WTC11 (cell line): ENCODE measurements around the gene MANF. TPM values are rescaled to one million over a fixed set of nuclear protein-coding genes. Genes with fewer than 3 reads are reported as not detected.
A peak's percentile ranks its signal among the peaks of the same experiment; 100 is the strongest.

Experiments
- ATF1 ChIP-seq: sonication (generic); formaldehyde crosslinking; IDR thresholded peaks from 2 replicates; pipeline ENCODE4 v1.8.1; 2023; ENCODE audit warnings: mild to moderate bottlenecking, moderate library complexity, missing genetic modification reagents
- CDX4 ChIP-seq: fragments of 250-450 bp; sonication (Bioruptor Pico); IDR thresholded peaks from 2 replicates; pipeline ENCODE4 v1.9.0; 2021; ENCODE audit warnings: moderate library complexity, mild to moderate bottlenecking, inconsistent platforms, borderline replicate concordance
- EMX1 ChIP-seq: fragments of 250-450 bp; sonication (Bioruptor Pico); IDR thresholded peaks from 2 replicates; pipeline ENCODE4 v1.8.0; 2021; ENCODE audit warnings: mild to moderate bottlenecking
- ERG ChIP-seq: fragments of 250-450 bp; sonication (Bioruptor Pico); IDR thresholded peaks from 2 replicates; pipeline ENCODE4 v1.8.0; 2021; ENCODE audit warnings: mild to moderate bottlenecking
- FOXK1 ChIP-seq: sonication (generic); formaldehyde crosslinking; IDR thresholded peaks from 2 replicates; pipeline ENCODE4 v1.8.0; 2022; ENCODE audit warnings: mild to moderate bottlenecking, moderate library complexity, missing genetic modification reagents
- GABPB1 ChIP-seq: sonication (generic); formaldehyde crosslinking; IDR thresholded peaks from 2 replicates; pipeline ENCODE4 v1.8.1; 2023; ENCODE audit warnings: mild to moderate bottlenecking, missing genetic modification reagents
- HMGXB4 ChIP-seq: sonication (generic); formaldehyde crosslinking; IDR thresholded peaks from 2 replicates; pipeline ENCODE4 v1.8.1; 2023; ENCODE audit warnings: mild to moderate bottlenecking, moderate library complexity, missing genetic modification reagents
- IRF2 ChIP-seq: sonication (generic); formaldehyde crosslinking; IDR thresholded peaks from 2 replicates; pipeline ENCODE4 v1.8.0; 2022; ENCODE audit warnings: low read depth, missing genetic modification reagents, borderline replicate concordance
- KAT7 ChIP-seq: sonication (generic); formaldehyde crosslinking; IDR thresholded peaks from 2 replicates; pipeline ENCODE4 v1.8.1; 2023; ENCODE audit warnings: missing genetic modification reagents, mild to moderate bottlenecking, borderline replicate concordance
- MLX ChIP-seq: sonication (generic); formaldehyde crosslinking; IDR thresholded peaks from 2 replicates; pipeline ENCODE4 v1.8.1; 2023; ENCODE audit warnings: mild to moderate bottlenecking, missing genetic modification reagents, moderate library complexity
- NFE2L1 ChIP-seq: sonication (generic); formaldehyde crosslinking; IDR thresholded peaks from 2 replicates; pipeline ENCODE4 v1.8.1; 2023; ENCODE audit warnings: missing genetic modification reagents
- TEAD4 ChIP-seq: sonication (generic); formaldehyde crosslinking; IDR thresholded peaks from 2 replicates; pipeline ENCODE4 v1.8.0; 2022; ENCODE audit warnings: mild to moderate bottlenecking, missing genetic modification reagents
- USF2 ChIP-seq: sonication (generic); formaldehyde crosslinking; IDR thresholded peaks from 2 replicates; pipeline ENCODE4 v1.8.1; 2023; ENCODE audit warnings: mild to moderate bottlenecking, missing genetic modification reagents, moderate library complexity
- ZBTB21 ChIP-seq: sonication (generic); formaldehyde crosslinking; IDR thresholded peaks from 2 replicates; pipeline ENCODE4 v1.8.1; 2023; ENCODE audit warnings: mild to moderate bottlenecking, missing genetic modification reagents, borderline replicate concordance
- ZNF416 ChIP-seq: fragments of 250-450 bp; sonication (Bioruptor Pico); IDR thresholded peaks from 2 replicates; pipeline ENCODE4 v1.9.0; 2021; ENCODE audit warnings: mild to moderate bottlenecking, inconsistent platforms
- ZNF671 ChIP-seq: fragments of 250-450 bp; sonication (Bioruptor Pico); IDR thresholded peaks from 2 replicates; pipeline ENCODE4 v1.8.0; 2021; ENCODE audit warnings: mild to moderate bottlenecking
- total RNA-seq: library from RNA; stranded (reverse); gene quantifications from 3 replicates; pipeline ENCODE4 v1.2.3, GENCODE V29; 2021
- TF ChIP-seq, protein P1 (sequence below): sonication (generic); formaldehyde crosslinking; IDR thresholded peaks from 2 replicates; pipeline ENCODE4 v1.8.0; 2022; ENCODE audit warnings: mild to moderate bottlenecking, missing genetic modification reagents
- TF ChIP-seq, protein P2 (sequence below): sonication (generic); formaldehyde crosslinking; IDR thresholded peaks from 2 replicates; pipeline ENCODE4 v1.8.0; 2022; ENCODE audit warnings: missing genetic modification reagents
- TF ChIP-seq, protein P3 (sequence below): fragments of 200-600 bp; IDR thresholded peaks from 2 replicates; pipeline ENCODE4 v1.8.0; 2022; ENCODE audit warnings: antibody characterized with exemption
- TF ChIP-seq, protein P4 (sequence below): sonication (generic); formaldehyde crosslinking; IDR thresholded peaks from 2 replicates; pipeline ENCODE4 v1.8.1; 2022; ENCODE audit warnings: missing genetic modification reagents, borderline replicate concordance

MANF gene
- total RNA-seq, 1 experiment from 2014 or later, result 121 TPM

DNA sequence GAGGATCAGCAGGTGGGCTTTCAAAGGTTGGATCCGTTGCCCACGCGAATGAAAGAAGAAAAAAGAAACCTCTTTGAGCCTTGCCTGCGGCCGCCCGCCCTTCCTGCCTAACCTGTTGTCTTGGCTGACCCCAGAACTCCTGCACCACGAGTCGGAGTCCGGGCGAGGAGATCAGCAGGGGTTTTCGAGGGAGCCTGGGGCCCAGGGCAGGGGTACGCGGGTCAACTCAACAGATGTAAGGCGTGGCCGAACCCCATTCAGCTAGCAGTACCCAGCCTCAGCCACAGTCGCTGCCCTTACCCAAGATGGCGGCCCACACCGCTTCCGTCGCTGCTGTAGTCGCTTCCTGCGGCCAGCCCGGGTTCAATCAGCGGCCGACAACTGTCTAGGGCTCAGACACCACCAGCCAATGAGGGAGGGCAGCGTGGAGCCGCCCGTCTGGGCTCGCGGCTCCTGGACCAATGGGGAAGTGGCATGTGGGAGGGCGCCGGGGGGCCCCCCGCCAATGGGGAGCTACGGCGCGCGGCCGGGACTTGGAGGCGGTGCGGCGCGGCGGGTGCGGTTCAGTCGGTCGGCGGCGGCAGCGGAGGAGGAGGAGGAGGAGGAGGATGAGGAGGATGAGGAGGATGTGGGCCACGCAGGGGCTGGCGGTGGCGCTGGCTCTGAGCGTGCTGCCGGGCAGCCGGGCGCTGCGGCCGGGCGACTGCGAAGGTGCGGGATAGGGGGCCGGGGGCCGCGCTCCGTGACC lies at the start of gene MANF (continued):
- no peak for TF ChIP-seq KAT7
- TF ChIP-seq MLX (CRISPR knock-in tag), result no peak
- peak; percentile 54; the same call in 1 of the 2 replicates for TF ChIP-seq HMGXB4 (CRISPR knock-in tag)
- no peak; the same call in 1 of the 2 replicates for TF ChIP-seq ZBTB21 (CRISPR knock-in tag)
- no peak for TF ChIP-seq ERG (CRISPR knock-in tag)
- TF ChIP-seq ZNF416 (CRISPR knock-in tag), result 0 out of 2 replicates have a peak, but pooled peaks have one; percentile 53
- no peak for TF ChIP-seq ATF1 (CRISPR knock-in tag)
- no peak for TF ChIP-seq FOXK1 (CRISPR knock-in tag)
- no peak for TF ChIP-seq EMX1 (CRISPR knock-in tag)
- no peak for TF ChIP-seq CDX4 (CRISPR knock-in tag)
- no peak for TF ChIP-seq ZNF671 (CRISPR knock-in tag)
- peak; percentile 29; the same call in 1 of the 2 replicates for TF ChIP-seq GABPB1 (CRISPR knock-in tag)
- no peak for TF ChIP-seq IRF2 (CRISPR knock-in tag)
- TF ChIP-seq, protein P1, sequence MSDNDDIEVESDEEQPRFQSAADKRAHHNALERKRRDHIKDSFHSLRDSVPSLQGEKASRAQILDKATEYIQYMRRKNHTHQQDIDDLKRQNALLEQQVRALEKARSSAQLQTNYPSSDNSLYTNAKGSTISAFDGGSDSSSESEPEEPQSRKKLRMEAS, result peak; percentile 77
- TF ChIP-seq, protein P2, sequence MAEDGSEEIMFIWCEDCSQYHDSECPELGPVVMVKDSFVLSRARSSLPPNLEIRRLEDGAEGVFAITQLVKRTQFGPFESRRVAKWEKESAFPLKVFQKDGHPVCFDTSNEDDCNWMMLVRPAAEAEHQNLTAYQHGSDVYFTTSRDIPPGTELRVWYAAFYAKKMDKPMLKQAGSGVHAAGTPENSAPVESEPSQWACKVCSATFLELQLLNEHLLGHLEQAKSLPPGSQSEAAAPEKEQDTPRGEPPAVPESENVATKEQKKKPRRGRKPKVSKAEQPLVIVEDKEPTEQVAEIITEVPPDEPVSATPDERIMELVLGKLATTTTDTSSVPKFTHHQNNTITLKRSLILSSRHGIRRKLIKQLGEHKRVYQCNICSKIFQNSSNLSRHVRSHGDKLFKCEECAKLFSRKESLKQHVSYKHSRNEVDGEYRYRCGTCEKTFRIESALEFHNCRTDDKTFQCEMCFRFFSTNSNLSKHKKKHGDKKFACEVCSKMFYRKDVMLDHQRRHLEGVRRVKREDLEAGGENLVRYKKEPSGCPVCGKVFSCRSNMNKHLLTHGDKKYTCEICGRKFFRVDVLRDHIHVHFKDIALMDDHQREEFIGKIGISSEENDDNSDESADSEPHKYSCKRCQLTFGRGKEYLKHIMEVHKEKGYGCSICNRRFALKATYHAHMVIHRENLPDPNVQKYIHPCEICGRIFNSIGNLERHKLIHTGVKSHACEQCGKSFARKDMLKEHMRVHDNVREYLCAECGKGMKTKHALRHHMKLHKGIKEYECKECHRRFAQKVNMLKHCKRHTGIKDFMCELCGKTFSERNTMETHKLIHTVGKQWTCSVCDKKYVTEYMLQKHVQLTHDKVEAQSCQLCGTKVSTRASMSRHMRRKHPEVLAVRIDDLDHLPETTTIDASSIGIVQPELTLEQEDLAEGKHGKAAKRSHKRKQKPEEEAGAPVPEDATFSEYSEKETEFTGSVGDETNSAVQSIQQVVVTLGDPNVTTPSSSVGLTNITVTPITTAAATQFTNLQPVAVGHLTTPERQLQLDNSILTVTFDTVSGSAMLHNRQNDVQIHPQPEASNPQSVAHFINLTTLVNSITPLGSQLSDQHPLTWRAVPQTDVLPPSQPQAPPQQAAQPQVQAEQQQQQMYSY (CRISPR knock-in tag), result no peak; the same call in 1 of the 2 replicates
- peak; percentile 61 for TF ChIP-seq USF2 (CRISPR knock-in tag)
- TF ChIP-seq TEAD4 (CRISPR knock-in tag), result no peak
- TF ChIP-seq, protein P3, sequence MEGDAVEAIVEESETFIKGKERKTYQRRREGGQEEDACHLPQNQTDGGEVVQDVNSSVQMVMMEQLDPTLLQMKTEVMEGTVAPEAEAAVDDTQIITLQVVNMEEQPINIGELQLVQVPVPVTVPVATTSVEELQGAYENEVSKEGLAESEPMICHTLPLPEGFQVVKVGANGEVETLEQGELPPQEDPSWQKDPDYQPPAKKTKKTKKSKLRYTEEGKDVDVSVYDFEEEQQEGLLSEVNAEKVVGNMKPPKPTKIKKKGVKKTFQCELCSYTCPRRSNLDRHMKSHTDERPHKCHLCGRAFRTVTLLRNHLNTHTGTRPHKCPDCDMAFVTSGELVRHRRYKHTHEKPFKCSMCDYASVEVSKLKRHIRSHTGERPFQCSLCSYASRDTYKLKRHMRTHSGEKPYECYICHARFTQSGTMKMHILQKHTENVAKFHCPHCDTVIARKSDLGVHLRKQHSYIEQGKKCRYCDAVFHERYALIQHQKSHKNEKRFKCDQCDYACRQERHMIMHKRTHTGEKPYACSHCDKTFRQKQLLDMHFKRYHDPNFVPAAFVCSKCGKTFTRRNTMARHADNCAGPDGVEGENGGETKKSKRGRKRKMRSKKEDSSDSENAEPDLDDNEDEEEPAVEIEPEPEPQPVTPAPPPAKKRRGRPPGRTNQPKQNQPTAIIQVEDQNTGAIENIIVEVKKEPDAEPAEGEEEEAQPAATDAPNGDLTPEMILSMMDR, result no peak
- peak; percentile 70; the same call in 1 of the 2 replicates for TF ChIP-seq NFE2L1 (CRISPR knock-in tag)
- TF ChIP-seq, protein P4, sequence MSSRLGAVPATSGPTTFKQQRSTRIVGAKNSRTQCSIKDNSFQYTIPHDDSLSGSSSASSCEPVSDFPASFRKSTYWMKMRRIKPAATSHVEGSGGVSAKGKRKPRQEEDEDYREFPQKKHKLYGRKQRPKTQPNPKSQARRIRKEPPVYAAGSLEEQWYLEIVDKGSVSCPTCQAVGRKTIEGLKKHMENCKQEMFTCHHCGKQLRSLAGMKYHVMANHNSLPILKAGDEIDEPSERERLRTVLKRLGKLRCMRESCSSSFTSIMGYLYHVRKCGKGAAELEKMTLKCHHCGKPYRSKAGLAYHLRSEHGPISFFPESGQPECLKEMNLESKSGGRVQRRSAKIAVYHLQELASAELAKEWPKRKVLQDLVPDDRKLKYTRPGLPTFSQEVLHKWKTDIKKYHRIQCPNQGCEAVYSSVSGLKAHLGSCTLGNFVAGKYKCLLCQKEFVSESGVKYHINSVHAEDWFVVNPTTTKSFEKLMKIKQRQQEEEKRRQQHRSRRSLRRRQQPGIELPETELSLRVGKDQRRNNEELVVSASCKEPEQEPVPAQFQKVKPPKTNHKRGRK, result no peak
